Astrocyte of the spinal cord (primary cell): Measurements from ENCODE around the gene SNRPB.
A peak's percentile ranks its signal among the peaks of the same experiment; 100 is the strongest.

ENCODE experiments used
- DNase-seq: peaks from one replicate; pipeline ENCODE4 v3.0.0; 2011; ENCODE audit warnings: low read depth, low spot score
- H3K4me3 ChIP-seq: 2 replicates; pipeline ENCODE4 v1.5.1; 2011; ENCODE audit warnings: low read depth, mild to moderate bottlenecking, low read length, moderate library complexity
- CTCF ChIP-seq: IDR thresholded peaks from 2 replicates; pipeline ENCODE4 v1.5.1; 2012; ENCODE audit warnings: low read depth, mild to moderate bottlenecking, low read length, inconsistent platforms
- in situ Hi-C: cut with HindIII; loops from 2 replicates; pipeline ENCODE4 v1.10.0; 2017; ENCODE audit warnings: low sequenced_read_pairs

The SNRPB gene

GRCh38 chr20:2451939-2452732 is 18.5 kb downstream of the SNRPB start:
- in situ Hi-C loops: no loop called here
- DNase-seq: peak; percentile 67
- peak; percentile 93 for TF ChIP-seq CTCF

GRCh38 chr20:2451422-2451821 is 19.2 kb downstream of the SNRPB start:
- TF ChIP-seq CTCF: no peak
- no peak for DNase-seq
- in situ Hi-C loops: no loop called here
- H3K4me3 ChIP-seq: no peak overlapping the region

More at GRCh38 chr20:2451939-2452732, 18.5 kb downstream of the SNRPB start:
- no peak overlapping the region for H3K4me3 ChIP-seq

- TF ChIP-seq CTCF: no peak
- no peak overlapping the region for H3K4me3 ChIP-seq
- in situ Hi-C loops: no loop called here
- DNase-seq: no peak
These were observed 21.2 kb downstream of the SNRPB start for GRCh38 chr20:2449386-2449785.

- no peak for TF ChIP-seq CTCF
These were observed 23.7 kb downstream of the SNRPB start for GRCh38 chr20:2446845-2447244.

GRCh38 chr20:2431185-2431584 is 39.4 kb downstream of the SNRPB start:
- TF ChIP-seq CTCF: no peak
- no peak overlapping the region for H3K4me3 ChIP-seq
- DNase-seq: no peak
- in situ Hi-C loops: no loop called here

More at GRCh38 chr20:2446845-2447244, 23.7 kb downstream of the SNRPB start:
- no peak for DNase-seq
- in situ Hi-C loops: no loop called here
- H3K4me3 ChIP-seq: no peak overlapping the region

GRCh38 chr20:2430538-2430937 is 40.1 kb downstream of the SNRPB start:
- no peak for DNase-seq
- H3K4me3 ChIP-seq: no peak overlapping the region
- in situ Hi-C loops: no loop called here
- no peak for TF ChIP-seq CTCF
